ENCODE results near the gene NHSL2.

NHSL2 gene

DNA sequence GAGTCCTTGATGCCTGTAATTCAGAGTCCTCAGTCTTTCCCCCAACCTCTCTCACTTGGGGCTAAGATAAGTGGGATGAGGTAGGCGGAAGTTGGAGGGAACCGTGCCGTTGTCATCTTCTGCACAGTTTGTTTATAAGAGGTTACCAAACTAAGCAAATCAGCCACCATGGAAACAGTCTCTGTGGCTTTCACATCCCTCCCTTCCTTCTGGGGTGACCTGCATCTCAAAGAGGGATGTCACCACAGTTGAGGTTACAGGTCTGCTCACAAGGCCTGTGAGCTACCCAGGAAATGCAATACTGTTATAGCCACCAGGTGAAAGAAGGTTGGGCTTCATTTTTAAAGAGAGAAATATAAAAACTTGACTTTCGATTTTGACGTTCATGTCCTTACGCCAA lies 194.8 kb downstream of the NHSL2 start:
- no peaks in the 10 kb centered on the region for H3K9me3 ChIP-seq (ENCODE audit: insufficient read depth, low read depth, low read length)
- H3K27me3 ChIP-seq (ENCODE audit: insufficient read depth, low read length): no peaks in the 10 kb centered on the region
- H3K27ac ChIP-seq (ENCODE audit: low read length): no peak overlapping the region
- no peak overlapping the region for H3K9ac ChIP-seq (ENCODE audit: low read depth, low read length)
- H3K4me1 ChIP-seq (ENCODE audit: insufficient read depth, low read length): peaks cover 17% of the 10 kb centered on the region; the same call in 1 of the 2 replicates
- no peak overlapping the region for H3K4me3 ChIP-seq (ENCODE audit: low read length)
- H3K36me3 ChIP-seq (ENCODE audit: insufficient read depth, low read depth, low read length): no peaks in the 10 kb centered on the region

DNA sequence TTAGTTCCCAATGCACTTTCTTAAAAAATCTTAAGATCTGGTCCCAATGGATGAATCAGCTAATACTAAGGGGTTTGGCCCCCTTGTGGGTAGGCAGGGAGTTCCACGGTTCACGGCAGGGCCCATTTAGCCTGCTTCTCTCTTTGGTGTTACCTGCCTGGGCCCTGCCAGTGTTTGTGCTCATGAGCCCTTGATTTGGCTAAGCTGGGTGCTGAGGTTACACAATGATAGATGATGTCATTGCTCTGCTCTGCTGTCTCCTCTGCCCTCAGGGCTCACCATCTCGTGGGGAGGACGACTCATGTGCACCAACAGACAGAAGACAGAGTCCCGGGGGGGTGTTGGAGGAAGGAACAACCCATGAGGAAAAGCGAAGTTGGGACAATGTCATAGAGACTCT lies 196.7 kb downstream of the NHSL2 start:
- H3K9me3 ChIP-seq (ENCODE audit: insufficient read depth, low read depth, low read length): no peaks in the 10 kb centered on the region
- no peaks in the 10 kb centered on the region for H3K27me3 ChIP-seq (ENCODE audit: insufficient read depth, low read length)
- no peak overlapping the region for H3K4me3 ChIP-seq (ENCODE audit: low read length)
- H3K36me3 ChIP-seq (ENCODE audit: insufficient read depth, low read depth, low read length): no peaks in the 10 kb centered on the region
- H3K27ac ChIP-seq (ENCODE audit: low read length): no peak overlapping the region
- H3K4me1 ChIP-seq (ENCODE audit: insufficient read depth, low read length): peaks cover 3% of the 10 kb centered on the region; the same call in 1 of the 2 replicates
- no peak overlapping the region for H3K9ac ChIP-seq (ENCODE audit: low read depth, low read length)

DNA sequence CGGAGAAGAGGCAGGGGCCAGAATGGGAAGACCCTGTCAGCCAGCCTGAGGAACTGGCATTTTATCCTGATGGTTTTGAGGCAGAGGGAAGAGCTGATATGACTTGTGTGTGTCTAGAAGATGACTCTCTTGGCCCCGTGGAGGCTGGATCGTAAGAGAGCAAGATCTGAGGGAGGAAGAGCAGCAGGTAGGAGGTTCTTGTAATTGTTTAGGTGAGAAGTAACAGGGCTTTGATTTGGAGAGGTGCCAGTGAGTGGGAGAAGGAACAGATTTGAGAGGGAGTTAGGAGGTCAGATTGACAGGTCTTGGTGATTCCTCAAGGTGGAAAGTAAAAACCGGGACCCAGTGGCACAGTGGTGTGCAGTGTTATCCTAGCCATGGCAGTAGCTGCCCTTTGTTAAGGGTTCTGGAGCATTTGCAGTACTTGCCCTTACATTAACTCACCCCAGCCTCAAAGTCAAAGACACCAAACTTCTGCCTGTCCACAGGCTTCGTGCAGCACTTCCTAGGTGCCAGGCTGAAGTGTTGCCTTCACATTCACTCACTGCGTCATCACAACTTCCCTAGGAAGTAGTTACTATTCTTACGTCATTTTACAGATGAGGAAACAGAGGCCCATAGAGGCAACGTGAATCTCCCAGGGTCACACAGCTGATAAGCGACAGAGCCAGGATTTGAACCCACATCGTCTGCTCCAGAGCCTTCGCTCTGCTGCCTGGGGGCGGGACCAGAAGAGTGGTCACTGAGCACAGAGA lies 197.4 kb downstream of the NHSL2 start:
- no peaks in the 10 kb centered on the region for H3K27me3 ChIP-seq (ENCODE audit: insufficient read depth, low read length)
- no peaks in the 10 kb centered on the region for H3K36me3 ChIP-seq (ENCODE audit: insufficient read depth, low read depth, low read length)
- H3K4me1 ChIP-seq (ENCODE audit: insufficient read depth, low read length): peaks cover 3% of the 10 kb centered on the region; the same call in 1 of the 2 replicates
- no peak overlapping the region for H3K27ac ChIP-seq (ENCODE audit: low read length)
- H3K9ac ChIP-seq (ENCODE audit: low read depth, low read length): no peak overlapping the region
- H3K9me3 ChIP-seq (ENCODE audit: insufficient read depth, low read depth, low read length): no peaks in the 10 kb centered on the region
- H3K4me3 ChIP-seq (ENCODE audit: low read length): no peak overlapping the region

DNA sequence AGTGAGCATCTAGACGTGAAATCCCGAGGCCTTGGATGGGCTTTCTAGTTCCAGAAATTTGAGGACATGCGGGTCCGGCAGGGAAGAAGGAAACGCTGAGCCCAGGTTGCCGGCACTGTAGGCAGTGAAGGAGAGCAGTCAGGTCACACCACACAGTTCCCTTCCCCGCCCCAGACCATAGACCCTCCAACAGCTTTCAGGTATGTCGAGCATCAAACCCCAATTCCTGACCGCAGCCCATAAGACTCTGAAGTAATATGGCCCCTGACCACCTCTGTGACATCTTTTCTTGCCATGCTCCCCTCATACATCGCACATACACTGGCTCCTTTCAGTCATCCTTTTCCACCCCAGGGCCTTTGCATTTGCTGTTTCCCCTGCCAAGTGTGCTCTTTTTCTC lies 198.0 kb downstream of the NHSL2 start:
- no peak overlapping the region for H3K4me3 ChIP-seq (ENCODE audit: low read length)
- H3K27me3 ChIP-seq (ENCODE audit: insufficient read depth, low read length): no peaks in the 10 kb centered on the region
- H3K9me3 ChIP-seq (ENCODE audit: insufficient read depth, low read depth, low read length): no peaks in the 10 kb centered on the region
- H3K36me3 ChIP-seq (ENCODE audit: insufficient read depth, low read depth, low read length): no peaks in the 10 kb centered on the region
- peaks cover 3% of the 10 kb centered on the region; the same call in 1 of the 2 replicates for H3K4me1 ChIP-seq (ENCODE audit: insufficient read depth, low read length)
- H3K27ac ChIP-seq (ENCODE audit: low read length): no peak overlapping the region
- H3K9ac ChIP-seq (ENCODE audit: low read depth, low read length): no peak overlapping the region

DNA sequence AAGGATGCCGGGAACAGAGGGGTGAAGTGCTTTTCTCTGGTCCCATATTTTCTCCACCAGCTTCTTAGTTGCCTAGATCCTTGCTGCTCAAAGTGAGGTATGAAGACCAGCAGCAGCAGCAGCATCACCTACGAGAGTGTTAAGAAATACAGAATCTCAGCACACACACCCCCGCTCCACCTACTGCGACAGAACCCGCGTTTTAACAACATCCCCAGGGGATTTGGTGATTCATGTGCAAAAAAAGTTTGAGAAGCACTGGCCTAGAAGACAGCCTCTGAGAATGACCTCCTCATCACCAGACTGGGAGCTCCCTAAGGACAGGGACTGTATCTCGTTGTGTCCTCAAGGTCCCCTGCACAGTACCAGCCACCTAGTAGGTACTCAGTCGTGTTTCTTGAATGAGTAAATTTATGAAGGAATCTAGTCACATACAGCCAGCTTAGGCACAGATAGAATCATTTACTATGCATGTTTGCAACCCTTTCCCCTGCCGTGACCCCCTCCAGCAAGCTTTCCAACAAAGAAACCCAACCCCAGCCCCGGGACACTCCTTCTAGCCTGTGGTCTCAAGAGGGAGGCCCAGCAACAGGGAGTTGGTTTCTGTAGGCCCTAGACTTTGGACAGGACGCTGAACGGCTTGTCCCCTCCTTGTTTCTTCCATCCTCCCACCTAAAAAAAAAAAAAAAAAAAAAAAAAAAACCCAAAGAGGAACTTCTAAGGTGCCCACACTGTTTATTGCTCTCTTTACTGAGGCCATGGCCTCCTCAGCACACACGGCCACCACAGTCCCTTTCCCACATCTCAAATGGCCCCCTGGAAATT lies 199.6 kb downstream of the NHSL2 start:
- Histone ChIP-seq H3K9ac (ENCODE audit: low read depth, low read length) (no peak overlapping the region), H3K27ac (ENCODE audit: low read length) (no peak overlapping the region), H3K27me3 (ENCODE audit: insufficient read depth, low read length) (no peaks in the 10 kb centered on the region), H3K4me3 (ENCODE audit: low read length) (no peak overlapping the region), H3K36me3 (ENCODE audit: insufficient read depth, low read depth, low read length) (no peaks in the 10 kb centered on the region), H3K9me3 (ENCODE audit: insufficient read depth, low read depth, low read length) (no peaks in the 10 kb centered on the region), H3K4me1 (ENCODE audit: insufficient read depth, low read length) (peaks cover 3% of the 10 kb centered on the region; the same call in 1 of the 2 replicates)

DNA sequence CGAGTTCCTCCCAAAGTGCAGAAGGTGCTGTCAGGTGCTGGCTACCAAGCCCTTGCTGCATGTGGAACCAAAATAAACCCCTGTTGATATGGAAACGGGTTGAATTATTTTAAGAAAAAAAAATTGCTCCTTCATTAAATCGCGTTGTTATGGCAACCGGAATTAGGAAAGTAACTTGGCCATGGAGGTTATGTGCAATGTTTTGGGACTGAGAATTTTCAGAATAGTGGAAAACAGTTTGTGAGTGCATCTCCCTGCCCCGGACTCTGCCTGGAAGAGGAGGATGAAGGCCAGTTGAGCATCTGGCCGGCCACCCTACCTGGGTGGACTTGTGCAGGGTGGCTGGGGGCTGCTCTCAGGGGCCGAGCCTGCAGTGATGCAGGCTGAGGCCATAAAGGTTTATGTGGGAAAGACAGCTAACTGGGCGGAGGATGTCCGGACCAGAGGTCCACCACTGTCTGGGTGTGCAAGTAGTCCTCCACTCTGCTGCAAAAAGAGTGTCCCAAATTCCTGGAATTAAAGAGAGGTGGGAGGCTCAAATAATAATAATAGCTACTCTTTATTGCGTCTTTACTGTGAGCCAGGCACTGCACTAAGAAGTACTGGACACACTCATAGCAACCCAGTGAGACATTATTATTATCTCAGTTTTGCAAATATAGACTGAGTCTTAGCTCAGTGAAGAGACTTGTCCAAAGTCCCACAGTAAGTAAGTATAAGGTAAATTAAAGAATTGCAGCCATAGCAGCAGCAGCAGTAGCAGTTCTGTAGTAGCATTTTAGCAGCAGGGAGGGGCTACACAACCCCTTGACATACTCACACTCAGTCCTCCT lies 200.4 kb downstream of the NHSL2 start:
- Histone ChIP-seq H3K36me3 (ENCODE audit: insufficient read depth, low read depth, low read length) (no peaks in the 10 kb centered on the region), H3K27me3 (ENCODE audit: insufficient read depth, low read length) (no peaks in the 10 kb centered on the region), H3K9ac (ENCODE audit: low read depth, low read length) (no peak overlapping the region), H3K4me3 (ENCODE audit: low read length) (no peak overlapping the region), H3K9me3 (ENCODE audit: insufficient read depth, low read depth, low read length) (no peaks in the 10 kb centered on the region), H3K27ac (ENCODE audit: low read length) (no peak overlapping the region), H3K4me1 (ENCODE audit: insufficient read depth, low read length) (peaks cover 3% of the 10 kb centered on the region; the same call in 1 of the 2 replicates)

DNA sequence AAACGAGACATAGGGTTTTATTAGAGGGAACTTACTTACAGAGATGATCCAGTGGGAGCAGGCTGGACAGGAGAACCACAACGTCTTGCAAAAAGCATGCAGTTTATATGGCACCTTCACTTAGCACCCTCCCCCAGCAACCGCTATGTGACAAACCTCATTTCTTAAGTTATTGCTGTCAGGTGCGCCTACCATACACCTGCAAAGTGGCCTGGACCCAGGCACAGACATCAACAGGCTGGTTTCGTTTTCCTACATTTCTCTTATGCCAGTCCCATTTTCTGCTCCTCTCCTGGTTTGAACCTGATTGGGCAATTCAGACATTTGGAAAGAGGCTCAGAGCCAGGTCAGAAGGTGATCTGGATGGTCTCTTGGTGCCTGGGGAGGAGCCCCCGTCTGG lies 202.8 kb downstream of the NHSL2 start:
- Histone ChIP-seq H3K36me3 (ENCODE audit: insufficient read depth, low read depth, low read length) (no peaks in the 10 kb centered on the region), H3K9me3 (ENCODE audit: insufficient read depth, low read depth, low read length) (no peaks in the 10 kb centered on the region), H3K4me3 (ENCODE audit: low read length) (no peak overlapping the region), H3K9ac (ENCODE audit: low read depth, low read length) (no peak overlapping the region), H3K4me1 (ENCODE audit: insufficient read depth, low read length) (peaks cover 3% of the 10 kb centered on the region; the same call in 1 of the 2 replicates), H3K27me3 (ENCODE audit: insufficient read depth, low read length) (no peaks in the 10 kb centered on the region), H3K27ac (ENCODE audit: low read length) (no peak overlapping the region)

DNA sequence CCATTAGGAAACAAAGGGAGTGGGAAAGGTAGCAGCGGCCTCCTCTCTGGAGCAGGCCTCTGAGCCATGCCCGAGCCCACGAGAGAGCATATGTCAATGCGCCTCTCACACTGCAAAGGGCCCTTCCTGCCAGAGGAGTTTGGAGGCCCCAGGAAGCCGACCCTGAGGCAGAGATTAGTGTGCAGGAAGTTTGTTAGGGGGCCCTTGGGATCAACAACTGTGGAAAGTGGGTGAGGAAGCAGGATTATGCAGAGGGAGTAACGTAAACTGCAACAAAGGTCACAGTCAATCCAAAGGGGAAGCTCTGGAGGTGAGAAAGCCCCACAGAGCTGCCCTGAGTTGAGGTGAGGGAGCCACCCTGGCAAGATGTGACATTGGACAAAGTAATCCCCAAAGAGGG lies 203.7 kb downstream of the NHSL2 start:
- H3K27ac ChIP-seq (ENCODE audit: low read length): no peak overlapping the region
- H3K9ac ChIP-seq (ENCODE audit: low read depth, low read length): no peak overlapping the region
- H3K36me3 ChIP-seq (ENCODE audit: insufficient read depth, low read depth, low read length): no peaks in the 10 kb centered on the region
- no peaks in the 10 kb centered on the region for H3K27me3 ChIP-seq (ENCODE audit: insufficient read depth, low read length)
- H3K4me3 ChIP-seq (ENCODE audit: low read length): no peak overlapping the region
- no peaks in the 10 kb centered on the region for H3K9me3 ChIP-seq (ENCODE audit: insufficient read depth, low read depth, low read length)
- H3K4me1 ChIP-seq (ENCODE audit: insufficient read depth, low read length): peaks cover 3% of the 10 kb centered on the region; the same call in 1 of the 2 replicates

DNA sequence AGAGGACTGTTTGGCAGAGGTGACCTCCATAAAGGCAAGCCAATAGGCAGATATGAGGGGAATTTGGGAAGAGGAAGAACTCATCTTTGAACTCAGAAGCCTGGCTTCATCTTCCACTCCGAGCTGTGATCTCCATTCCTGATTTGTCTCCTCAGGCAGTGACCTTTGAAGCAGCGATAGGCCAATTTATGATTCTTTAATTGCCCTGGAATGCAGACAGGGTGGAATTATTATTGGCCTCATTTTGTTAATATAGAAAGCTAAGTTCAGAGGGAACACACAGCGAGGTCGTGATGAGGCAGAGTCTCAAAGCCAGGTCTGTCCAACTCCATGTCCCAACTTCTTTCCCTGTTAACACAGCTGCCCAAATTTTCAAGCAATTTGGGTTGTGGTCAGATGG lies 204.2 kb downstream of the NHSL2 start:
- no peak overlapping the region for H3K9ac ChIP-seq (ENCODE audit: low read depth, low read length)
- H3K4me3 ChIP-seq (ENCODE audit: low read length): no peak overlapping the region
- no peaks in the 10 kb centered on the region for H3K27me3 ChIP-seq (ENCODE audit: insufficient read depth, low read length)
- no peak overlapping the region for H3K27ac ChIP-seq (ENCODE audit: low read length)
- no peaks in the 10 kb centered on the region for H3K36me3 ChIP-seq (ENCODE audit: insufficient read depth, low read depth, low read length)
- peaks cover 3% of the 10 kb centered on the region; the same call in 1 of the 2 replicates for H3K4me1 ChIP-seq (ENCODE audit: insufficient read depth, low read length)
- no peaks in the 10 kb centered on the region for H3K9me3 ChIP-seq (ENCODE audit: insufficient read depth, low read depth, low read length)

DNA sequence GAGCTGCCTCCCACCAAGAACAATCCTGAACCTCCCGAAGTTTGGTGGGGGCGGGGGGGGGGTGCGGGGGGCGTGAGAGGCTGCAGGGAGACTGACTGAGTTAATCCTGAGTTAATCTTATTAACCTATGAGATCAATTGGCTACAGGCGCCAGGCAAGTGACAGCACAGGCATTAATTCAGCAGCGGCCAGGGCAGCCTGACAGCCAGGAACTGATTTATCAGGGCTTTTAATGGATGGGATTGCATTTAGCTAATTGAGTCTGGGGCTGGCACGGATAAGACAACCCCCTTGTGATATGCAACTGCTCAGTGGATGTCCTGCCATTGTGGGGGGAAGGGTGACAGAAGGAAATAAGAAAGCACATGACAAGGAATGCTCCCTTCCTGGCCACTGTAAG lies 204.7 kb downstream of the NHSL2 start:
- Histone ChIP-seq H3K27me3 (ENCODE audit: insufficient read depth, low read length) (no peaks in the 10 kb centered on the region), H3K9me3 (ENCODE audit: insufficient read depth, low read depth, low read length) (no peaks in the 10 kb centered on the region), H3K36me3 (ENCODE audit: insufficient read depth, low read depth, low read length) (no peaks in the 10 kb centered on the region), H3K4me3 (ENCODE audit: low read length) (no peak overlapping the region), H3K4me1 (ENCODE audit: insufficient read depth, low read length) (no peaks in the 10 kb centered on the region), H3K9ac (ENCODE audit: low read depth, low read length) (no peak overlapping the region), H3K27ac (ENCODE audit: low read length) (no peak overlapping the region)

DNA sequence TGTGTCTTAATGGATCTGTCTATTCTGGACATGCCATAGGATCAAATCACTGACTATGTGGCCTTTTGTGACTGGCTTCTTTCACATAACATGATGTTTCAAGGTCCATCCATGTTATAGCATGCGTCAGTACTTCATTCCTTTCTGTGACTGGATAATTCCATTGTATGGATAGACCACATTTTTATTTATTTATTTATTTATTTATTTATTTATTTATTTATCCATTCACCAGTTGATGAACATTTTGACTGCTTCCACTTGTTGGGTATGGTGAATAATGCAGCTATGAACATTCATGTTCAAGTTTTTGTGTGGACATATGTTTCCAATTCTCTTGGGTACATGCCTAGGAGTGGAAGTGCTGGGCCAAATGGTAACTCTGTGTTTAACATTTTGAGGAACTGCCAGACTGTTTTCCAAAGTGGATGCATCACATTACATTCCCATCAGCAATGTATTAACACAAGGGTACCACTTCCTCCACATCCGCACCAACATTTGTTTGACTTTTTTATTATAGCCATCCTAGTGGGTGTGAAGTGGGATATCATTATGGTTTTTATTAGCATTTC lies 207.1 kb downstream of the NHSL2 start:
- Histone ChIP-seq H3K4me1 (ENCODE audit: insufficient read depth, low read length) (no peaks in the 10 kb centered on the region), H3K36me3 (ENCODE audit: insufficient read depth, low read depth, low read length) (no peaks in the 10 kb centered on the region), H3K9me3 (ENCODE audit: insufficient read depth, low read depth, low read length) (no peaks in the 10 kb centered on the region), H3K9ac (ENCODE audit: low read depth, low read length) (no peak overlapping the region), H3K27ac (ENCODE audit: low read length) (no peak overlapping the region), H3K4me3 (ENCODE audit: low read length) (no peak overlapping the region), H3K27me3 (ENCODE audit: insufficient read depth, low read length) (no peaks in the 10 kb centered on the region)

Measured in iPS-20b (cell line).